VCaP (cell line): Measurements from ENCODE around the gene USH2A.

Source experiments
- H3K27ac ChIP-seq: fragments of 450-650 bp; 2 replicates; pipeline ENCODE4 v1.5.1; 2017
- CTCF ChIP-seq: fragments of 450-650 bp; conservative IDR thresholded peaks from 2 replicates; pipeline ENCODE4 v1.5.1; 2017; ENCODE audit warnings: mild to moderate bottlenecking, moderate library complexity

Gene USH2A

GRCh38 chr1:215731699-215732098 lies 691.5 kb downstream of the USH2A start:
- H3K27ac ChIP-seq, result no peak overlapping the region
- TF ChIP-seq CTCF, result no peak

- H3K27ac ChIP-seq, result no peak overlapping the region
- TF ChIP-seq CTCF, result no peak
Measured at GRCh38 chr1:215730600-215730999, 692.6 kb downstream of the USH2A start.

- TF ChIP-seq CTCF, result no peak
Measured at GRCh38 chr1:215728169-215728568, 695.1 kb downstream of the USH2A start.

GRCh38 chr1:215720126-215720525 lies 703.1 kb downstream of the USH2A start:
- no peak overlapping the region for H3K27ac ChIP-seq
- no peak for TF ChIP-seq CTCF

More at GRCh38 chr1:215728169-215728568, 695.1 kb downstream of the USH2A start:
- no peak overlapping the region for H3K27ac ChIP-seq

GRCh38 chr1:215719552-215719951 lies 703.7 kb downstream of the USH2A start:
- no peak for TF ChIP-seq CTCF
- no peak overlapping the region for H3K27ac ChIP-seq

- TF ChIP-seq CTCF, result no peak
Measured at GRCh38 chr1:215718575-215719287, 704.5 kb downstream of the USH2A start.

GRCh38 chr1:215717677-215718426 lies 705.4 kb downstream of the USH2A start:
- TF ChIP-seq CTCF, result no peak
- H3K27ac ChIP-seq, result no peak overlapping the region

More at GRCh38 chr1:215718575-215719287, 704.5 kb downstream of the USH2A start:
- no peak overlapping the region for H3K27ac ChIP-seq
